ENCODE results near the gene IL34.

DNA sequence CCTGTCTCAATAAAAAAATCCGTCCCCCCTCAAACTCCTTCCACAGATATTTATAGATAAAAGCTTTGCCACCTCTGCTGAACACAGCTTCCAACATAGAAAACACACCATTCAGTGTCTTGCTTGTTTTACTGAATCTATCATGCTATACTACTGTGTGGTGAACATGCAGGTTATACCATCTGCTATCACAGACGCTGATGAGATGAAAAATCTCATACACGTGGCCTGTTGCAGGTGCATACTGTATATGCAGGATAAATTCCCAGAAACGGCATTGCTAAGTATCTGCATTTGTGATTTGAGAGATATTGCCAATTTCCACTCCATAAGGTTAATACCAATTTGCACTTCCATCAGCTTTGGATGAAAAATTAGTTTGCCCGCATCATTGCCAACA is 30.4 kb upstream of the IL34 start:
- TF ChIP-seq, protein P1, sequence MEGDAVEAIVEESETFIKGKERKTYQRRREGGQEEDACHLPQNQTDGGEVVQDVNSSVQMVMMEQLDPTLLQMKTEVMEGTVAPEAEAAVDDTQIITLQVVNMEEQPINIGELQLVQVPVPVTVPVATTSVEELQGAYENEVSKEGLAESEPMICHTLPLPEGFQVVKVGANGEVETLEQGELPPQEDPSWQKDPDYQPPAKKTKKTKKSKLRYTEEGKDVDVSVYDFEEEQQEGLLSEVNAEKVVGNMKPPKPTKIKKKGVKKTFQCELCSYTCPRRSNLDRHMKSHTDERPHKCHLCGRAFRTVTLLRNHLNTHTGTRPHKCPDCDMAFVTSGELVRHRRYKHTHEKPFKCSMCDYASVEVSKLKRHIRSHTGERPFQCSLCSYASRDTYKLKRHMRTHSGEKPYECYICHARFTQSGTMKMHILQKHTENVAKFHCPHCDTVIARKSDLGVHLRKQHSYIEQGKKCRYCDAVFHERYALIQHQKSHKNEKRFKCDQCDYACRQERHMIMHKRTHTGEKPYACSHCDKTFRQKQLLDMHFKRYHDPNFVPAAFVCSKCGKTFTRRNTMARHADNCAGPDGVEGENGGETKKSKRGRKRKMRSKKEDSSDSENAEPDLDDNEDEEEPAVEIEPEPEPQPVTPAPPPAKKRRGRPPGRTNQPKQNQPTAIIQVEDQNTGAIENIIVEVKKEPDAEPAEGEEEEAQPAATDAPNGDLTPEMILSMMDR (IDR thresholded peaks at IDR 0.05), result no peak
- no peak for TF ChIP-seq POLR2A (IDR thresholded peaks at IDR 0.05)
